Transverse colon (tissue), 3 donors: ENCODE data around the gene S100A7A.

Experiments
- EP300 ChIP-seq: sonication (generic); formaldehyde crosslinking; IDR thresholded peaks from one replicate; pipeline ENCODE4 v1.6.1; 2017; ENCODE audit warnings: antibody characterized with exemption, low read depth
- TF ChIP-seq, protein P1 (sequence below), 5 experiments: fragments of 200-600 bp in 3 of 5; fragments of 450-650 bp in 2 of 5; sonication (generic) in 3 of 5; IDR thresholded peaks; 1 replicate in 2 of 5; 2 replicates in 3 of 5; pipeline ENCODE4 v1.5.1; 2016 to 2017; ENCODE audit warnings: antibody characterized with exemption in 5 of 5, inconsistent platforms in 3 of 5, mild to moderate bottlenecking in 2 of 5, moderate library complexity in 1 of 5

DNA sequence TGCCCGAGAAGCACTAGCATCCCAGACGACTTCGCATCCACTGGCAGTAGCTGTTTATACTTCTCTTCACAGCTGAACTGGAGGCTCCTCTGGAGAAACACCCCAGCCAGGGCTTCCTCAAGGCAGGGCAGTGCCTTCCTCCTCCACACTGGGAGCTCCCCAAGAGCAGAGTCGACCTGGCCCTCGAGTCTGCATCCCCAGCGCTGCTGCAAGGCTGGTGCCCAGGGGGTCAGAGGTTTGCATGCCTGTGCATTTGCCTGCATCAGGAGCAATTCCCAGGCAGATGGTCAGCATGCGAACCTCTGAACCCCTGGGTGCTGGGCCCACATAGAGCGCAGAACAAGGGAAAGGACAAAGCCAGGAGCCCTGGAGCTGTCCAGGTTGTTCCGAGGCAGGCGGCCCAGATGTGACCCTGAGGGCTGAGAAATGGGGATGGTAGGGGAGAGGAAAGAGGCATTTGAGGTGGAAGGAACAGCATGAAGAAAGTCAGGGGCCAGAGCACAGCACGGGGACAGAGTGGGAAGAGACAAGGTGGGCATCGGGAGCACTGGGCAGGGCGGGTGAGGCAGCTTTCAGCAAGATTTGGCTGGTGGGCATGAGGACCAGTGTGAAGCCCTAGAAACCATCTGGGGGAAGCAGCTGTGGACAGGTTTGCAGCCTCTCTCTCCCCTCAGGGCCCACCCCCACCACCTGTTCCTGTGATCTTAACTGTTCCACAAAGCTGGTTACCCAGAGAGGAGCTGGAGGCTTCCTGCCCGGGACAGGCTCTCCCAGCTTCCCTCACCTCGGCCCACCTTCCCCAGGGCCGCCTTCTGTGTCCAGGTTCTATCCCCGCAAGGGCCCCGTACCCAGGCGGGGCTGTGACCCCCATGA, 19.0 kb upstream of the S100A7A start:
- TF ChIP-seq EP300 = no peak
- TF ChIP-seq, protein P1, sequence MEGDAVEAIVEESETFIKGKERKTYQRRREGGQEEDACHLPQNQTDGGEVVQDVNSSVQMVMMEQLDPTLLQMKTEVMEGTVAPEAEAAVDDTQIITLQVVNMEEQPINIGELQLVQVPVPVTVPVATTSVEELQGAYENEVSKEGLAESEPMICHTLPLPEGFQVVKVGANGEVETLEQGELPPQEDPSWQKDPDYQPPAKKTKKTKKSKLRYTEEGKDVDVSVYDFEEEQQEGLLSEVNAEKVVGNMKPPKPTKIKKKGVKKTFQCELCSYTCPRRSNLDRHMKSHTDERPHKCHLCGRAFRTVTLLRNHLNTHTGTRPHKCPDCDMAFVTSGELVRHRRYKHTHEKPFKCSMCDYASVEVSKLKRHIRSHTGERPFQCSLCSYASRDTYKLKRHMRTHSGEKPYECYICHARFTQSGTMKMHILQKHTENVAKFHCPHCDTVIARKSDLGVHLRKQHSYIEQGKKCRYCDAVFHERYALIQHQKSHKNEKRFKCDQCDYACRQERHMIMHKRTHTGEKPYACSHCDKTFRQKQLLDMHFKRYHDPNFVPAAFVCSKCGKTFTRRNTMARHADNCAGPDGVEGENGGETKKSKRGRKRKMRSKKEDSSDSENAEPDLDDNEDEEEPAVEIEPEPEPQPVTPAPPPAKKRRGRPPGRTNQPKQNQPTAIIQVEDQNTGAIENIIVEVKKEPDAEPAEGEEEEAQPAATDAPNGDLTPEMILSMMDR (IDR thresholded peaks at IDR 0.05) = no peak
